Activated CD8-positive, alpha-beta memory T cell treated with anti-CD3 and anti-CD28 coated beads, Interleukin-2, amount 50 U/mL, for 24 hours (primary cell): ENCODE data around the gene HABP4.

ENCODE experiments used
- DNase-seq: peaks from one replicate; pipeline ENCODE4 v3.0.0-alpha.2; 2020; ENCODE audit errors: extremely low read depth

The HABP4 gene

DNA sequence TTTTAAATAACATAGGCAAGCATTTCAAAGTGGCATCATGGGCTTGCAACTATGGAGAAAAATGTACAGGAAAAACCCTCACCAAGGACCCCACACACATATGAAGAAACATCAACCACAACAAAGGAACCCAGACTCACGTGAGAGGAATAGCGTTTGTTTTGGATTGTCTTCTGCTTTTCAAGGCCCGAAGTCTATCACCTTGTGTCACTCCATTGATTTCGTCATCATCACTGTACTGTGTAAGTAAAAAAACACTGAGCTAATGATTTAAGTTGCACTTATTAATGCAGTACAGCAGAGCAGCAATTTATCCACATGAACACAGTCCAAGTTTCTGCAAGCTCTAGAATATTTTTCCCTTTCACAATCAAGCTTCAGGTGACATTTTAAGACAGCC is 72.4 kb downstream of the HABP4 start:
- no peak for DNase-seq

DNA sequence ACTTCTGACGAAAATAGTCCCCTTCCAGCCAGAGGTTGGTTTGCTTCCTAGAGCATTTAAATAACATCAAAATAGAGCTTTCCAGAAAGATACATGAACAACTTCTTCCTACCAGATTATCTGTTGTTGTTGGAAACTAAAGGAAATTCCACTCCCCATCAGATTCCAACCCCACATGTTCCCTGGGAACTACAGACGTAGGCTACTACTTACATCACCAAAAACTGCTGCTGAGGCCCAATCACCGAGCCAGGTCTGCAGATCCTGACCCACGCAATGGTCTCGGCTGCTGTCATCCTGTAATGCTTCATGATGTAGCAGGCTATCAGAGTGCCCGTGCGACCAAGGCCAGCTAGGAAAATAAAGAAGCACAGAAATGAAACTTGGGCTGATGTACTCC is 73.4 kb downstream of the HABP4 start:
- DNase-seq = no peak

DNA sequence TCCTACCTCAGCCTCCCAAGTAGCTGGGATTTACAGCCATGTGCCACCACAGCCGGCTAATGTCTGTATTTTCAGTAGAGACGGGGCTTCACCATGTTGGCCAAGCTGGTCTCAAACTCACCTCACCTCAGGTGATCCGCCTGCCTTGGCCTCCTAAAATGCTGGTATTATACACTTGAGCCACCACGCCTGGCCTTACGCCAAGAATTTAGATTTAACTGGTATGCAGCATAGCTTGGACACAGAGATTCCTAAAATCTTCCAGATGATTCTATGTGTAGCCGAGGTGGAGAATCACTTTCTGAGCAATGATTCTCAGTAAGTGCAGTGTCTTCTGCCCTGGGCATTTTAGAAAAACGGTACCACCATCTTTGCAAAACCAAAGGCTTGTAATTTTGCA is 74.1 kb downstream of the HABP4 start:
- DNase-seq = no peak

DNA sequence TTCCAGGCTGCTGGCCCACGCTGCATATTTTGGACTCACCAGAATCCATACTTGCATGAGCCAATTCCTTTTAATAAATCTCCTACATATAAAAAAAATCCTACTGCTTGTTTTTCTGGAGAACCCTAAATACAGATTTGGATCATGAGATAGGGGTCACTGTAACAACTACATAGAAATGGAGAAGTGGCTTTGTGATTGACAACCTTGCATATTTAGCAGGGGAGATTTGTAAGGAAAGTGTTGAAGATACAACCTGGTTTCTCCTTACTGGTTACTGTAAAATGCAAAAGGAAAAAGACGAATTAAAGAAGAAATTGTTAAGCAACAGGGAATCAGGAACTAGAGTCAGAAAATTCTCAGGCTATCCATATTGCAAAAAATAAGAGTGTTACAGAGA is 74.8 kb downstream of the HABP4 start:
- no peak for DNase-seq

DNA sequence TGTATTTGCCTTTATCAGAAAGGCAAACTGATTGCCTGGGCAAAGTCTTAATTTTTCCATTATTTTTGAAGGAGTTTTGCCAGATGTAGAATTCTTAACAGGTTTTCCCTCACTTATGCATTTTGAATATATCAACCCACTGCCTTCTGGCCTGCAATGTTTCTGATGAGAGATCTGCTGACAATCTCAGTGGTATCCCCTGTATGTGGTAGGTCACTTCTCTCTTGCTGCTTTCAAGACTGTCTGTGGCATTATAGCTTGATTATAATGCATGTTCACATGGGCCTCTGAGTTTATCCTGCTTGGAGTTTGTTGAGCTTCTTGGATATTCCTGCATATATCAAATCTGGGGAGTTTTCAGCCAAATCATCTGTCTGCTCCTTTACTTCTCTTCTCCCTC is 82.2 kb downstream of the HABP4 start:
- no peak for DNase-seq

DNA sequence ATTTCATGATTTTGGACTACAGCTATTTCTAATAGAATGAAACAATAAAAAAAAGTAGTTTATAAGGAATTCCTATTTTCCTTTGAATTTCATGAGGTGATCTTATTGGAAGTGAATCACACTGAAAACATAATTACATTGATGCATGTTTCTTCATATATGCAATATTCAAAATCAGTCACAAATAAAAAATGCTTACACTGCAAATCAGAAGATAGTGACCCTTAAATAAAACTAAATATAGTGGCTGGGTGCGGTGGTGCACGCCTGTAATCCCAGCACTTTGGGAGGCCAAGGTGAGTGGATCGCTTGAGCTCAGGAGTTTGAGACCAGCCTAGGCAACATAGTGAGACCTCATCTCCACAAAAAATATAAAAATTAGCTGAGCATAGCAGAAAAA is 90.1 kb downstream of the HABP4 start:
- no peak for DNase-seq
